Measurements from ENCODE around the gene PRPF40B.

The PRPF40B gene

GRCh38 chr12:49621651-49622500, 1.5 kb upstream of the PRPF40B start:
- no peak for TF ChIP-seq CTCF (conservative IDR thresholded peaks at IDR 0.05; ENCODE audit: control insufficient read depth, insufficient read depth, low read depth, low read length)
- DNase-seq (ENCODE audit: low read depth), result no peak
- peak overlapping the region; percentile 64 for H3K4me3 ChIP-seq (ENCODE audit: control insufficient read depth, low read depth, low read length)

- TF ChIP-seq CTCF (conservative IDR thresholded peaks at IDR 0.05; ENCODE audit: control insufficient read depth, insufficient read depth, low read depth, low read length), result no peak
- peak; percentile 23 for DNase-seq (ENCODE audit: low read depth)
- H3K4me3 ChIP-seq (ENCODE audit: control insufficient read depth, low read depth, low read length), result peak overlapping the region; percentile 64
These were observed 740 bp upstream of the PRPF40B start for GRCh38 chr12:49622501-49623141.

GRCh38 chr12:49624921-49625577, 1.7 kb downstream of the PRPF40B start:
- DNase-seq (ENCODE audit: low read depth), result peak; percentile 43
- no peak overlapping the region for H3K4me3 ChIP-seq (ENCODE audit: control insufficient read depth, low read depth, low read length)
- TF ChIP-seq CTCF (conservative IDR thresholded peaks at IDR 0.05; ENCODE audit: control insufficient read depth, insufficient read depth, low read depth, low read length), result no peak

GRCh38 chr12:49626169-49626835, 2.9 kb downstream of the PRPF40B start:
- no peak overlapping the region for H3K4me3 ChIP-seq (ENCODE audit: control insufficient read depth, low read depth, low read length)
- peak; percentile 20 for DNase-seq (ENCODE audit: low read depth)
- TF ChIP-seq CTCF (conservative IDR thresholded peaks at IDR 0.05; ENCODE audit: control insufficient read depth, insufficient read depth, low read depth, low read length), result peak; percentile 15

- no peak for DNase-seq (ENCODE audit: low read depth)
These were observed 3.5 kb downstream of the PRPF40B start for GRCh38 chr12:49626836-49627235.

More at GRCh38 chr12:49626836-49627235, 3.5 kb downstream of the PRPF40B start:
- TF ChIP-seq CTCF (conservative IDR thresholded peaks at IDR 0.05; ENCODE audit: control insufficient read depth, insufficient read depth, low read depth, low read length), result no peak
- H3K4me3 ChIP-seq (ENCODE audit: control insufficient read depth, low read depth, low read length), result no peak overlapping the region
